ENCODE results near the gene BEST2.

Gene BEST2

GRCh38 chr19:12789904-12790619 is 38.5 kb downstream of the BEST2 start:
- Histone ChIP-seq H3K4me1 (ENCODE audit: insufficient read depth, low read length) (peaks cover 24% of the 10 kb centered on the region), H3K36me3 (ENCODE audit: insufficient read depth, low read depth, low read length) (no peaks in the 10 kb centered on the region), H3K27ac (ENCODE audit: low read length) (no peak overlapping the region), H3K9ac (ENCODE audit: low read depth, low read length) (peak overlapping the region; percentile 66; the same call in 1 of the 2 replicates), H3K27me3 (ENCODE audit: insufficient read depth, low read length) (peaks cover 40% of the 10 kb centered on the region), H3K4me3 (ENCODE audit: low read length) (peak overlapping the region; percentile 76), H3K9me3 (ENCODE audit: insufficient read depth, low read depth, low read length) (no peaks in the 10 kb centered on the region)

GRCh38 chr19:12790628-12791344 is 39.2 kb downstream of the BEST2 start:
- Histone ChIP-seq H3K4me1 (ENCODE audit: insufficient read depth, low read length) (peaks cover 24% of the 10 kb centered on the region), H3K9me3 (ENCODE audit: insufficient read depth, low read depth, low read length) (no peaks in the 10 kb centered on the region), H3K27ac (ENCODE audit: low read length) (no peak overlapping the region), H3K4me3 (ENCODE audit: low read length) (peak overlapping the region; percentile 76), H3K27me3 (ENCODE audit: insufficient read depth, low read length) (peaks cover 40% of the 10 kb centered on the region), H3K36me3 (ENCODE audit: insufficient read depth, low read depth, low read length) (no peaks in the 10 kb centered on the region), H3K9ac (ENCODE audit: low read depth, low read length) (peak overlapping the region; percentile 66; the same call in 1 of the 2 replicates)

- peaks cover 31% of the 10 kb centered on the region for H3K4me1 ChIP-seq (ENCODE audit: insufficient read depth, low read length)
Observed at GRCh38 chr19:12791345-12792050, 39.9 kb downstream of the BEST2 start, which contains the start of gene JUNB. JUNB (plus strand) TSS chr19:12791486; CDS start chr19:12791772, 286 bp downstream.

GRCh38 chr19:12792051-12792852 is 40.7 kb downstream of the BEST2 start:
- Histone ChIP-seq H3K27me3 (ENCODE audit: insufficient read depth, low read length) (peaks cover 40% of the 10 kb centered on the region), H3K36me3 (ENCODE audit: insufficient read depth, low read depth, low read length) (peaks cover 6% of the 10 kb centered on the region; the same call in 1 of the 2 replicates), H3K9ac (ENCODE audit: low read depth, low read length) (peak overlapping the region; percentile 75; the same call in 1 of the 2 replicates), H3K4me3 (ENCODE audit: low read length) (peak overlapping the region; percentile 76), H3K9me3 (ENCODE audit: insufficient read depth, low read depth, low read length) (no peaks in the 10 kb centered on the region), H3K27ac (ENCODE audit: low read length) (no peak overlapping the region), H3K4me1 (ENCODE audit: insufficient read depth, low read length) (peaks cover 31% of the 10 kb centered on the region)

More at GRCh38 chr19:12791345-12792050, 39.9 kb downstream of the BEST2 start, which contains the start of gene JUNB:
- H3K9me3 ChIP-seq (ENCODE audit: insufficient read depth, low read depth, low read length), result no peaks in the 10 kb centered on the region
- no peaks in the 10 kb centered on the region for H3K36me3 ChIP-seq (ENCODE audit: insufficient read depth, low read depth, low read length)
- H3K27me3 ChIP-seq (ENCODE audit: insufficient read depth, low read length), result peaks cover 40% of the 10 kb centered on the region
- peak within 1 kb of the TSS; percentile 75; the same call in 1 of the 2 replicates for H3K9ac ChIP-seq (ENCODE audit: low read depth, low read length)
- peak within 1 kb of the TSS; percentile 76 for H3K4me3 ChIP-seq (ENCODE audit: low read length)
- no peak within 1 kb of the TSS for H3K27ac ChIP-seq (ENCODE audit: low read length)

- peaks cover 6% of the 10 kb centered on the region; the same call in 1 of the 2 replicates for H3K36me3 ChIP-seq (ENCODE audit: insufficient read depth, low read depth, low read length)
- peak overlapping the region; percentile 76 for H3K4me3 ChIP-seq (ENCODE audit: low read length)
Observed at GRCh38 chr19:12792853-12793289, 41.3 kb downstream of the BEST2 start.

GRCh38 chr19:12793290-12794195 is 42.0 kb downstream of the BEST2 start:
- H3K27me3 ChIP-seq (ENCODE audit: insufficient read depth, low read length), result peaks cover 40% of the 10 kb centered on the region
- peaks cover 11% of the 10 kb centered on the region; the same call in 1 of the 2 replicates for H3K36me3 ChIP-seq (ENCODE audit: insufficient read depth, low read depth, low read length)
- peak overlapping the region; percentile 76 for H3K4me3 ChIP-seq (ENCODE audit: low read length)
- H3K27ac ChIP-seq (ENCODE audit: low read length), result no peak overlapping the region
- peak overlapping the region; percentile 75; the same call in 1 of the 2 replicates for H3K9ac ChIP-seq (ENCODE audit: low read depth, low read length)
- peaks cover 26% of the 10 kb centered on the region for H3K4me1 ChIP-seq (ENCODE audit: insufficient read depth, low read length)
- H3K9me3 ChIP-seq (ENCODE audit: insufficient read depth, low read depth, low read length), result no peaks in the 10 kb centered on the region

More at GRCh38 chr19:12792853-12793289, 41.3 kb downstream of the BEST2 start:
- H3K27me3 ChIP-seq (ENCODE audit: insufficient read depth, low read length), result peaks cover 40% of the 10 kb centered on the region
- peaks cover 31% of the 10 kb centered on the region for H3K4me1 ChIP-seq (ENCODE audit: insufficient read depth, low read length)
- H3K9ac ChIP-seq (ENCODE audit: low read depth, low read length), result peak overlapping the region; percentile 75; the same call in 1 of the 2 replicates
- H3K27ac ChIP-seq (ENCODE audit: low read length), result no peak overlapping the region
- H3K9me3 ChIP-seq (ENCODE audit: insufficient read depth, low read depth, low read length), result no peaks in the 10 kb centered on the region

GRCh38 chr19:12794196-12794941 is 42.8 kb downstream of the BEST2 start:
- H3K9ac ChIP-seq (ENCODE audit: low read depth, low read length), result peak overlapping the region; percentile 72; the same call in 1 of the 2 replicates
- peak overlapping the region; percentile 76; the same call in 1 of the 2 replicates for H3K4me3 ChIP-seq (ENCODE audit: low read length)
- no peaks in the 10 kb centered on the region for H3K9me3 ChIP-seq (ENCODE audit: insufficient read depth, low read depth, low read length)
- H3K4me1 ChIP-seq (ENCODE audit: insufficient read depth, low read length), result peaks cover 19% of the 10 kb centered on the region
- H3K36me3 ChIP-seq (ENCODE audit: insufficient read depth, low read depth, low read length), result peaks cover 18% of the 10 kb centered on the region
- no peak overlapping the region for H3K27ac ChIP-seq (ENCODE audit: low read length)
- peaks cover 40% of the 10 kb centered on the region for H3K27me3 ChIP-seq (ENCODE audit: insufficient read depth, low read length)

GRCh38 chr19:12794971-12795381 is 43.4 kb downstream of the BEST2 start:
- peaks cover 40% of the 10 kb centered on the region for H3K27me3 ChIP-seq (ENCODE audit: insufficient read depth, low read length)
- H3K27ac ChIP-seq (ENCODE audit: low read length), result no peak overlapping the region
- peaks cover 24% of the 10 kb centered on the region for H3K36me3 ChIP-seq (ENCODE audit: insufficient read depth, low read depth, low read length)
- no peak overlapping the region for H3K9ac ChIP-seq (ENCODE audit: low read depth, low read length)
- no peaks in the 10 kb centered on the region for H3K9me3 ChIP-seq (ENCODE audit: insufficient read depth, low read depth, low read length)
- H3K4me3 ChIP-seq (ENCODE audit: low read length), result no peak overlapping the region
- peaks cover 19% of the 10 kb centered on the region for H3K4me1 ChIP-seq (ENCODE audit: insufficient read depth, low read length)

GRCh38 chr19:12796146-12797071 is 44.8 kb downstream of the BEST2 start:
- Histone ChIP-seq H3K4me3 (ENCODE audit: low read length) (no peak overlapping the region), H3K36me3 (ENCODE audit: insufficient read depth, low read depth, low read length) (peaks cover 31% of the 10 kb centered on the region), H3K4me1 (ENCODE audit: insufficient read depth, low read length) (peaks cover 14% of the 10 kb centered on the region), H3K27me3 (ENCODE audit: insufficient read depth, low read length) (peaks cover 27% of the 10 kb centered on the region), H3K9me3 (ENCODE audit: insufficient read depth, low read depth, low read length) (no peaks in the 10 kb centered on the region), H3K27ac (ENCODE audit: low read length) (no peak overlapping the region), H3K9ac (ENCODE audit: low read depth, low read length) (peak overlapping the region; percentile 16; the same call in 1 of the 2 replicates)
